Gastrocnemius medialis (tissue), 4 donors: ENCODE data around the gene MEF2C.

Source experiments
- CTCF ChIP-seq, 5 experiments: fragments of 450-650 bp in 3 of 5; fragments of 200-600 bp in 2 of 5; sonication (generic) in 2 of 5; IDR thresholded peaks in 4 of 5; conservative IDR thresholded peaks in 1 of 5; 1 replicate in 4 of 5; 2 replicates in 1 of 5; pipeline ENCODE4 v1.5.1; 2016 to 2019; ENCODE audit warnings: antibody characterized with exemption in 5 of 5, mild to moderate bottlenecking in 3 of 5, moderate library complexity in 3 of 5
- POLR2A ChIP-seq, 2 donors: fragments of 450-650 bp; IDR thresholded peaks; one replicate each; pipeline ENCODE4 v1.6.1; 2017; ENCODE audit warnings: antibody characterized with exemption in 2 of 2, mild to moderate bottlenecking in 2 of 2, moderate library complexity in 2 of 2

GRCh38 chr5:88785746-88786565 lies 97.0 kb downstream of the MEF2C start:
- TF ChIP-seq CTCF (IDR thresholded peaks at IDR 0.05 in 4 of 5, conservative IDR thresholded peaks at IDR 0.05 in 1 of 5) (no peak), POLR2A (IDR thresholded peaks at IDR 0.05) (no peak)
